ENCODE data around the gene NAT8L. TPM values are rescaled to one million over a fixed set of nuclear protein-coding genes. Genes with fewer than 3 reads are reported as not detected.

The NAT8L gene
- polyA plus RNA-seq, 1 donor (not counting 4 experiments of a cell fraction or from before 2014, with no cell fraction given), result 0.01 TPM

- H3K4me3 ChIP-seq (ENCODE audit: control insufficient read depth in 2 of 3, extremely low read depth in 1 of 3, insufficient read depth in 2 of 3, low read depth in 1 of 3, low read length in 3 of 3), result no peak overlapping the region
- H3K27ac ChIP-seq (ENCODE audit: control insufficient read depth, insufficient read depth, low read length), result no peak overlapping the region
- H3K9me1 ChIP-seq (ENCODE audit: control insufficient read depth, extremely low read depth, insufficient read depth, low read length), result no peaks in the 10 kb centered on the region
- dilution Hi-C loops (cut with MboI; ENCODE audit: extremely low pct_ligation_motif_present, low sequenced_read_pairs), result no loop called here
- H3K9me3 ChIP-seq (ENCODE audit: control insufficient read depth, low read depth, low read length), result peaks cover 2% of the 10 kb centered on the region
- H4K20me1 ChIP-seq (ENCODE audit: control insufficient read depth, extremely low read depth, insufficient read depth, low read length), result no peaks in the 10 kb centered on the region
- FAIRE-seq (no peak), DNase-seq (ENCODE audit: low read depth, low spot score) (no peak)
- H3K36me3 ChIP-seq (ENCODE audit: control insufficient read depth in 2 of 2, extremely low read depth in 1 of 2, insufficient read depth in 2 of 2, low read length in 2 of 2), result no peaks in the 10 kb centered on the region
- H3K4me2 ChIP-seq (ENCODE audit: control insufficient read depth, extremely low read depth, insufficient read depth, low read depth, low read length), result no peak overlapping the region
- no peak overlapping the region for H2AFZ ChIP-seq (ENCODE audit: control insufficient read depth, low read length)
- no peaks in the 10 kb centered on the region for H3K79me2 ChIP-seq (ENCODE audit: control insufficient read depth, insufficient read depth, low read length)
- no peak for TF ChIP-seq EZH2 (IDR thresholded peaks at IDR 0.05; ENCODE audit: low read length)
- TF ChIP-seq CTCF (optimal IDR thresholded peaks at IDR 0.05 in 1 of 3, IDR thresholded peaks at IDR 0.05 in 1 of 3, conservative IDR thresholded peaks at IDR 0.05 in 1 of 3; ENCODE audit: extremely low read depth in 1 of 3, insufficient read depth in 2 of 3, low read length in 3 of 3), result no peak
- peaks cover 6% of the 10 kb centered on the region for H3K4me1 ChIP-seq (ENCODE audit: control insufficient read depth, extremely low read depth, insufficient read depth, low read length)
- H3K9ac ChIP-seq (ENCODE audit: control insufficient read depth, extremely low read depth, insufficient read depth, low read length), result no peak overlapping the region
- H3K27me3 ChIP-seq (ENCODE audit: control insufficient read depth, extremely low read depth, insufficient read depth, low read length), result peaks cover 9% of the 10 kb centered on the region
Measured at GRCh38 chr4:2093265-2093664, 34.1 kb downstream of the NAT8L start.

DNA sequence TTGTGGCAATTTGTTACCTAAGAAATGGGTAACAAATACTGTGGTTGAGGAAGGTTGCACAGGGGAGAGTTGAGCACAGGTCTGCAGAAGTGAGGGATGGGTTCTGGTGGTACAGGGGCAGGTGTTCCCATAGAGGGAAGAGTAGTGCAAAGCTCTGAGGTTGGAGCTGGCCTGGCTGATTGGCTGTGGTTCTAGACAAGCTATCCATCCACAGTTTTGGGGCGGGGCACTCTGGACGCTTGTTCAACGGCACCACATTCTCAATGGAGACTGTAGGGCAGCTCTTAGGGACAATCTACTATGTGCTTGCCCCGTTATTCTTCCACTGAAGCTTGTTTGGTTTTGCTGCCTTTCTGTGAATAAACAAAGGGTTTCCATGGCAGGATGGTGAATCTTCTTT is 35.4 kb downstream of the NAT8L start:
- TF ChIP-seq CTCF (optimal IDR thresholded peaks at IDR 0.05 in 1 of 3, IDR thresholded peaks at IDR 0.05 in 1 of 3, conservative IDR thresholded peaks at IDR 0.05 in 1 of 3; ENCODE audit: extremely low read depth in 1 of 3, insufficient read depth in 2 of 3, low read length in 3 of 3), result no peak
- no peak for TF ChIP-seq EZH2 (IDR thresholded peaks at IDR 0.05; ENCODE audit: low read length)
- FAIRE-seq, result no peak

More for the DNA sequence above, 35.4 kb downstream of the NAT8L start:
- Histone ChIP-seq H3K9me1 (ENCODE audit: control insufficient read depth, extremely low read depth, insufficient read depth, low read length) (no peaks in the 10 kb centered on the region), H3K79me2 (ENCODE audit: control insufficient read depth, insufficient read depth, low read length) (no peaks in the 10 kb centered on the region), H3K27ac (ENCODE audit: control insufficient read depth, insufficient read depth, low read length) (no peak overlapping the region), H3K27me3 (ENCODE audit: control insufficient read depth, extremely low read depth, insufficient read depth, low read length) (peaks cover 9% of the 10 kb centered on the region), H3K4me2 (ENCODE audit: control insufficient read depth, extremely low read depth, insufficient read depth, low read depth, low read length) (no peak overlapping the region), H4K20me1 (ENCODE audit: control insufficient read depth, extremely low read depth, insufficient read depth, low read length) (no peaks in the 10 kb centered on the region), H2AFZ (ENCODE audit: control insufficient read depth, low read length) (no peak overlapping the region), H3K9ac (ENCODE audit: control insufficient read depth, extremely low read depth, insufficient read depth, low read length) (no peak overlapping the region), H3K4me3 (ENCODE audit: control insufficient read depth in 2 of 3, extremely low read depth in 1 of 3, insufficient read depth in 2 of 3, low read depth in 1 of 3, low read length in 3 of 3) (no peak overlapping the region), H3K9me3 (ENCODE audit: control insufficient read depth, low read depth, low read length) (peaks cover 2% of the 10 kb centered on the region), H3K36me3 (ENCODE audit: control insufficient read depth in 2 of 2, extremely low read depth in 1 of 2, insufficient read depth in 2 of 2, low read length in 2 of 2) (no peaks in the 10 kb centered on the region), H3K4me1 (ENCODE audit: control insufficient read depth, extremely low read depth, insufficient read depth, low read length) (peaks cover 6% of the 10 kb centered on the region)
- no peak for DNase-seq (ENCODE audit: low read depth, low spot score)
- dilution Hi-C loops (cut with MboI; ENCODE audit: extremely low pct_ligation_motif_present, low sequenced_read_pairs), result no loop called here

All from keratinocyte (primary cell).